Trophoblast cell (in vitro differentiated cells and primary cell): Measurements from ENCODE around the gene ME3.

ENCODE experiments used
- DNase-seq, 2 donors: peaks; one replicate each; pipeline ENCODE4 v3.0.0-alpha.2; 2016
- H2AFZ ChIP-seq: 2 replicates; pipeline ENCODE4 v1.6.1; 2013; ENCODE audit warnings: low read length, moderate library complexity, mild to moderate bottlenecking; ENCODE audit not compliant: insufficient read depth, poor library complexity
- H2AK5ac ChIP-seq: 2 replicates; pipeline ENCODE4 v1.6.1; 2013; ENCODE audit warnings: mild to moderate bottlenecking, low read length
- H2BK120ac ChIP-seq: 2 replicates; pipeline ENCODE4 v1.6.1; 2013; ENCODE audit warnings: low read length, mild to moderate bottlenecking, moderate library complexity; ENCODE audit not compliant: insufficient read depth, poor library complexity
- H2BK12ac ChIP-seq: 2 replicates; pipeline ENCODE4 v1.6.1; 2013; ENCODE audit warnings: mild to moderate bottlenecking, low read length, moderate library complexity
- H2BK5ac ChIP-seq: 2 replicates; pipeline ENCODE4 v1.6.1; 2013; ENCODE audit warnings: low read length, low read depth, moderate library complexity, mild to moderate bottlenecking; ENCODE audit not compliant: poor library complexity
- H3K14ac ChIP-seq: 2 replicates; pipeline ENCODE4 v1.6.1; 2013; ENCODE audit warnings: mild to moderate bottlenecking, low read length
- H3K18ac ChIP-seq: 2 replicates; pipeline ENCODE4 v1.6.1; 2013; ENCODE audit warnings: mild to moderate bottlenecking, low read length
- H3K23ac ChIP-seq: 2 replicates; pipeline ENCODE4 v1.6.1; 2013; ENCODE audit warnings: low read length
- H3K27ac ChIP-seq: 2 replicates; pipeline ENCODE4 v1.5.1; 2013; ENCODE audit warnings: low read depth, mild to moderate bottlenecking, inconsistent platforms, low read length, moderate library complexity
- H3K27me3 ChIP-seq: 2 replicates; pipeline ENCODE4 v1.6.1; 2013; ENCODE audit warnings: inconsistent platforms, mild to moderate bottlenecking, low read length, moderate library complexity; ENCODE audit not compliant: insufficient read depth
- H3K36me3 ChIP-seq, 2 experiments: 1 replicate in 1 of 2; 2 replicates in 1 of 2; pipeline ENCODE4 v1.6.1; 2013; ENCODE audit warnings: low read length in 2 of 2, mild to moderate bottlenecking in 2 of 2, moderate library complexity in 1 of 2; ENCODE audit not compliant: insufficient read depth in 2 of 2, control insufficient read depth in 1 of 2
- H3K4ac ChIP-seq: 2 replicates; pipeline ENCODE4 v1.6.1; 2013; ENCODE audit warnings: low read depth, mild to moderate bottlenecking, low read length, moderate library complexity
- H3K4me1 ChIP-seq, 2 experiments: 1 replicate in 1 of 2; 2 replicates in 1 of 2; pipeline ENCODE4 v1.6.1; 2013; ENCODE audit warnings: low read length in 2 of 2, mild to moderate bottlenecking in 2 of 2, moderate library complexity in 1 of 2; ENCODE audit not compliant: insufficient read depth in 2 of 2, control insufficient read depth in 1 of 2
- H3K4me2 ChIP-seq: 2 replicates; pipeline ENCODE4 v1.6.1; 2013; ENCODE audit warnings: inconsistent platforms, mild to moderate bottlenecking, low read length, moderate library complexity
- H3K4me3 ChIP-seq: 2 replicates; pipeline ENCODE4 v1.5.1; 2013; ENCODE audit warnings: mild to moderate bottlenecking, low read depth, low read length, inconsistent platforms
- H3K79me1 ChIP-seq: one replicate; pipeline ENCODE4 v1.6.1; 2013; ENCODE audit warnings: low read length
- H3K79me2 ChIP-seq: 2 replicates; pipeline ENCODE4 v1.6.1; 2013; ENCODE audit warnings: low read length, mild to moderate bottlenecking; ENCODE audit not compliant: control insufficient read depth, insufficient read depth, poor library complexity
- H3K9ac ChIP-seq: 2 replicates; pipeline ENCODE4 v1.6.1; 2013; ENCODE audit warnings: mild to moderate bottlenecking, low read length
- H3K9me3 ChIP-seq: 2 replicates; pipeline ENCODE4 v1.6.1; 2013; ENCODE audit warnings: low read depth, mild to moderate bottlenecking, control low read depth, inconsistent platforms, low read length; ENCODE audit not compliant: insufficient read depth
- H4K12ac ChIP-seq: 2 replicates; pipeline ENCODE4 v1.6.1; 2013; ENCODE audit warnings: low read depth, mild to moderate bottlenecking, low read length, moderate library complexity
- H4K8ac ChIP-seq: 2 replicates; pipeline ENCODE4 v1.6.1; 2013; ENCODE audit warnings: low read depth, mild to moderate bottlenecking, low read length, moderate library complexity
- H4K91ac ChIP-seq: one replicate; pipeline ENCODE4 v1.6.1; 2013; ENCODE audit warnings: low read depth, mild to moderate bottlenecking, low read length, moderate library complexity
- WGBS: extraction: QIAGEN DNeasy Blood & Tissue Kit; methylation state at CpG from one replicate; pipeline ENCODE4 v1.1.7; 2013; ENCODE audit warnings: missing lambda C conversion rate; ENCODE audit not compliant: insufficient read length, insufficient coverage; ENCODE audit errors: extremely low coverage; 5-methylcytosine and 5-hydroxymethylcytosine counted together

ME3 gene

DNA sequence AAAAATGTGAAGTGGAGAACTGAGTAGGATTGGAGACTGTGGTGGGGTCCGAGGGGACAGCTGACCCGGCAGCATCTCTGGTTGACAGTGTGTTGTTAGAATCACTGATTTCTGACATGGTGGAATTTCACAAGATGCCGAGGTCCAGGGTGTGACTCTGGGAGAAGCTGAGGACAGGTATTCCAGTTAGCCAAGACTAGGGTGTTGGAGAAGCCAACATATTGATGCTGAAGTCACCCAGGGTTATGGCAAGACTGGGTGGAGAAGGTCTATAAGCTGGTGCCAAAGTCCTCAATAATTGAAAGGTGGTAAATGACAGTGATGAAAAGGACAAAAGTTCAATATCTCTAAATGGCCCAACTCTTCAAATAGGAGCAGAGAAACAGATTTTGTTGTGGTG is 86.1 kb downstream of the ME3 start:
- Histone ChIP-seq H3K4me2 (no peak overlapping the region), H3K4me1 (peaks cover 8 to 13% of the 10 kb centered on the region in 2 experiments)
- DNase-seq = no peak

DNA sequence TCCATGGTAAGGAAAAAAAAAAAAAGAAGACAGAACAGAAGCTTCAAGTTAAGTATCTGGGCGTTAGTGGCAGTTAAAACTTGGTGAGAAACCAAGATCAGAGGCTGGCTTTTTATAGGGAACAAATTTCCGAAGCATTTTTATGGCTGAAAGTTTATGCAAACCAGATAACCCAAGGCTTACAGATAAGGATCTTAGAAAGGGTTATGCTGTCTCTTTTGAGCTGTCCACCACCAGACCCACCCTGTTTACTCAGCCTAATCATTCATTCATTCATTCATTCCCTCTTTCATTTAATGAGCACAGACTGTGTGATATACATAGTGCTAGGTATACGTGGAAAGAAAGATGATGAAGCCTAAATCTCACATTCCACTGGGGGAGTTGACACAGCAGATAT is 89.5 kb downstream of the ME3 start:
- no peak overlapping the region for H4K91ac ChIP-seq
- H3K79me1 ChIP-seq = no peaks in the 10 kb centered on the region
- no peak overlapping the region for H3K18ac ChIP-seq
- H3K4ac ChIP-seq = no peak overlapping the region
- H4K12ac ChIP-seq = no peak overlapping the region
- H3K79me2 ChIP-seq = no peaks in the 10 kb centered on the region
- H3K4me2 ChIP-seq = no peak overlapping the region
- H3K4me1 ChIP-seq = no peaks in the 10 kb centered on the region
- H3K36me3 ChIP-seq = no peaks in the 10 kb centered on the region
- H3K27ac ChIP-seq = no peak overlapping the region
- no peak for DNase-seq
- H4K8ac ChIP-seq = no peak overlapping the region
- no peak overlapping the region for H3K23ac ChIP-seq
- no peak overlapping the region for H3K9ac ChIP-seq
- no peak overlapping the region for H2AK5ac ChIP-seq
- H2BK5ac ChIP-seq = no peak overlapping the region
- no peak overlapping the region for H2AFZ ChIP-seq
- whole genome bisulfite sequencing = no CpG with 5 or more reads among the region's 3 CpGs
- H2BK120ac ChIP-seq = no peak overlapping the region
- no peaks in the 10 kb centered on the region for H3K27me3 ChIP-seq
- H3K14ac ChIP-seq = no peak overlapping the region
- no peaks in the 10 kb centered on the region for H3K9me3 ChIP-seq
- H3K4me3 ChIP-seq = no peak overlapping the region
- no peak overlapping the region for H2BK12ac ChIP-seq

More for the DNA sequence above, 86.1 kb downstream of the ME3 start:
- H3K14ac ChIP-seq = no peak overlapping the region
- no peak overlapping the region for H4K8ac ChIP-seq
- H2BK12ac ChIP-seq = no peak overlapping the region
- H2AK5ac ChIP-seq = no peak overlapping the region
- no peak overlapping the region for H3K9ac ChIP-seq
- WGBS = no CpG with 5 or more reads among the region's 3 CpGs
- no peak overlapping the region for H3K27ac ChIP-seq
- peaks cover 1% of the 10 kb centered on the region for H3K79me2 ChIP-seq
- no peaks in the 10 kb centered on the region for H3K36me3 ChIP-seq
- no peak overlapping the region for H2BK120ac ChIP-seq
- H3K23ac ChIP-seq = no peak overlapping the region
- no peak overlapping the region for H3K4me3 ChIP-seq
- peaks cover 3% of the 10 kb centered on the region for H3K79me1 ChIP-seq
- no peak overlapping the region for H4K91ac ChIP-seq
- H2AFZ ChIP-seq = no peak overlapping the region
- no peak overlapping the region for H2BK5ac ChIP-seq
- no peak overlapping the region for H4K12ac ChIP-seq
- H3K4ac ChIP-seq = no peak overlapping the region
- no peak overlapping the region for H3K18ac ChIP-seq
- H3K27me3 ChIP-seq = no peaks in the 10 kb centered on the region
- H3K9me3 ChIP-seq = no peaks in the 10 kb centered on the region

DNA sequence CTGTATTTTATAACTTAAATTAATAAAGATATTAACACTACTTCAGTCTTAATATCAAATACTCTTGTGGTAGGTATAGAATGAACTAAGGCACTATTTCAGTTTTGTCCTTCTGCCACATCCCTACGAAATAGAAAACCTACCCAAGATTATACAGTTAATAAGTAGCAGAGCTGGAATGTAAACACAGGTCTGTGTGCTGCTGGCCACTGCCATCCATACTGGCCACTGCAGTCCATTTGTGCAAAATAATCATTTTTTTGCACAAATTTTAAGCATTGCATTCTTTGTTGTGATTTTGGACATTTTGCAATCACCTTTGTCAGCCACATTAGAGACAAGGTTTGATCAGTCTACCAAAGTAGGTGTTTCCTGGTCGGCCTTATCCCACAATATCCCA is 91.9 kb downstream of the ME3 start:
- Histone ChIP-seq H3K36me3 (no peaks in the 10 kb centered on the region), H3K4me3 (no peak overlapping the region), H2BK120ac (no peak overlapping the region), H3K23ac (no peak overlapping the region), H3K27me3 (no peaks in the 10 kb centered on the region), H3K79me2 (no peaks in the 10 kb centered on the region), H3K27ac (no peak overlapping the region), H2BK12ac (no peak overlapping the region), H4K8ac (no peak overlapping the region), H3K4me2 (no peak overlapping the region), H3K9ac (no peak overlapping the region), H3K9me3 (no peaks in the 10 kb centered on the region), H4K12ac (no peak overlapping the region), H2AK5ac (no peak overlapping the region), H3K18ac (no peak overlapping the region), H3K4me1 (no peaks in the 10 kb centered on the region), H3K14ac (no peak overlapping the region), H2BK5ac (no peak overlapping the region), H3K4ac (no peak overlapping the region), H3K79me1 (no peaks in the 10 kb centered on the region), H4K91ac (no peak overlapping the region), H2AFZ (no peak overlapping the region)
- DNase-seq = no peak
- no CpG with 5 or more reads among the region's 2 CpGs for WGBS

DNA sequence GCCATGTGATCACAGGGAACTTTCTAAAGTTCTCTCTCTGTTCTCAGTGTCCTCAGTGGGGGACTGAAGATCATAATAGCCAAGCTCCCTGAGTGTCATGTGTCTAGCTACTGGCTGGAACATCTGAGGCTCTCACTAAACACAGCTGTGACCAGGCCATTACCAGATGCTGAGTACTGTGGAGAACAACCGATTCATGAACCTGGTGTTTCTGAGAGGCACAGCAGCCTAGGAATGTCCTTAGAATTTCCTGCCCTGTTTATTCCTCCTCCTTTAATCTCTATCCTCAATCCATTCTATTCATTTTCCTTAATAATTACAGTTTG is 93.0 kb downstream of the ME3 start:
- H3K27me3 ChIP-seq = no peaks in the 10 kb centered on the region
- H2BK5ac ChIP-seq = no peak overlapping the region
- no peak overlapping the region for H3K9ac ChIP-seq
- no peak overlapping the region for H3K4me3 ChIP-seq
- H4K12ac ChIP-seq = no peak overlapping the region
- no peak for DNase-seq
- H3K27ac ChIP-seq = no peak overlapping the region
- H3K4ac ChIP-seq = no peak overlapping the region
- H2BK120ac ChIP-seq = no peak overlapping the region
- no peak overlapping the region for H4K8ac ChIP-seq
- peak overlapping the region; percentile 60 for H2AFZ ChIP-seq
- no peak overlapping the region for H4K91ac ChIP-seq
- no peak overlapping the region for H3K14ac ChIP-seq
- H3K4me1 ChIP-seq = peaks cover 0 to 2% of the 10 kb centered on the region in 2 experiments
- H3K36me3 ChIP-seq = no peaks in the 10 kb centered on the region
- no peaks in the 10 kb centered on the region for H3K9me3 ChIP-seq
- H3K23ac ChIP-seq = no peak overlapping the region
- H3K4me2 ChIP-seq = no peak overlapping the region
- no peaks in the 10 kb centered on the region for H3K79me2 ChIP-seq
- WGBS = no CpG with 5 or more reads among the region's 1 CpG
- peak overlapping the region; percentile 50 for H2BK12ac ChIP-seq
- no peaks in the 10 kb centered on the region for H3K79me1 ChIP-seq
- no peak overlapping the region for H2AK5ac ChIP-seq
- no peak overlapping the region for H3K18ac ChIP-seq
